Neural progenitor cell (in vitro differentiated cells): ENCODE results near the gene GOLGB1. TPM values are rescaled to one million over a fixed set of nuclear protein-coding genes. Genes with fewer than 3 reads are reported as not detected.

Experiments used
- DNase-seq: peaks from one replicate; pipeline ENCODE4 v3.0.0-alpha.2; 2016; ENCODE audit warnings: low spot score
- H2AFZ ChIP-seq: fragments of 200-600 bp; sonication (generic); replicated peaks from 2 replicates; pipeline ENCODE4 v1.6.1; 2016; ENCODE audit warnings: antibody characterized with exemption
- H3F3A ChIP-seq: fragments of 200-600 bp; sonication (generic); 2 replicates; pipeline ENCODE4 v1.6.1; 2016; ENCODE audit warnings: antibody characterized with exemption, low read depth
- H3K27ac ChIP-seq: fragments of 200-600 bp; sonication (generic); 2 replicates; pipeline ENCODE4 v1.5.1; 2016; ENCODE audit warnings: mild to moderate bottlenecking
- H3K27me3 ChIP-seq: fragments of 200-600 bp; sonication (generic); 2 replicates; pipeline ENCODE4 v1.6.1; 2016; ENCODE audit warnings: mild to moderate bottlenecking, moderate library complexity
- H3K36me3 ChIP-seq: fragments of 200-600 bp; sonication (generic); 2 replicates; pipeline ENCODE4 v1.5.1; 2016
- H3K4me1 ChIP-seq: fragments of 200-600 bp; sonication (generic); 2 replicates; pipeline ENCODE4 v1.6.1; 2016; ENCODE audit warnings: mixed run types
- H3K4me2 ChIP-seq: fragments of 200-600 bp; sonication (generic); 2 replicates; pipeline ENCODE4 v1.6.1; 2016
- H3K4me3 ChIP-seq: fragments of 200-600 bp; sonication (generic); 2 replicates; pipeline ENCODE4 v1.5.1; 2016
- H3K79me2 ChIP-seq: fragments of 200-600 bp; sonication (generic); 2 replicates; pipeline ENCODE4 v1.6.1; 2016; ENCODE audit warnings: low read depth
- H3K9ac ChIP-seq: fragments of 200-600 bp; sonication (generic); 2 replicates; pipeline ENCODE4 v1.6.1; 2016
- H3K9me3 ChIP-seq: fragments of 200-600 bp; sonication (generic); 2 replicates; pipeline ENCODE4 v1.5.1; 2016; ENCODE audit warnings: low read depth
- H4K20me1 ChIP-seq: fragments of 200-600 bp; sonication (generic); 2 replicates; pipeline ENCODE4 v1.6.1; 2016; ENCODE audit warnings: low read depth
- H3K27ac Mint-ChIP-seq: 3 replicates; pipeline ENCODE4 v1.8.0; 2021; ENCODE audit warnings: mixed read lengths
- H3K27me3 Mint-ChIP-seq: 2 replicates; pipeline ENCODE4 v1.8.0; 2022; ENCODE audit warnings: low read depth, mild to moderate bottlenecking, inconsistent platforms, moderate library complexity, mixed read lengths; ENCODE audit not compliant: insufficient read depth
- H3K36me3 Mint-ChIP-seq: 3 replicates; pipeline ENCODE4 v1.8.0; 2021; ENCODE audit warnings: mixed read lengths
- H3K4me1 Mint-ChIP-seq: 3 replicates; pipeline ENCODE4 v1.8.0; 2021; ENCODE audit warnings: mixed read lengths
- H3K4me3 Mint-ChIP-seq: 3 replicates; pipeline ENCODE4 v1.8.0; 2021; ENCODE audit warnings: mild to moderate bottlenecking, moderate library complexity, mixed read lengths
- H3K9me3 Mint-ChIP-seq: 3 replicates; pipeline ENCODE4 v1.8.0; 2020; ENCODE audit warnings: mixed read lengths
- EZH2 ChIP-seq: fragments of 200-600 bp; sonication (generic); IDR thresholded peaks from 2 replicates; pipeline ENCODE4 v1.6.1; 2017; ENCODE audit warnings: antibody characterized with exemption, mild to moderate bottlenecking, moderate library complexity
- EZH2phosphoT487 ChIP-seq: fragments of 200-600 bp; sonication (generic); IDR thresholded peaks from 2 replicates; pipeline ENCODE4 v1.6.1; 2017; ENCODE audit warnings: antibody characterized with exemption
- total RNA-seq: library from RNA; depleted of rRNA; stranded (reverse); fragments of >200 nt; gene quantifications from 2 replicates; pipeline ENCODE4 v1.2.3, GENCODE V29; 2015; ENCODE audit warnings: low replicate concordance
- TF ChIP-seq, protein P1 (sequence below): fragments of 200-600 bp; sonication (generic); IDR thresholded peaks from 2 replicates; pipeline ENCODE4 v1.5.1; 2017; ENCODE audit warnings: antibody characterized with exemption, mild to moderate bottlenecking

The GOLGB1 gene
- total RNA-seq, 1 donor from 2014 or later, result 52.5 TPM

DNA sequence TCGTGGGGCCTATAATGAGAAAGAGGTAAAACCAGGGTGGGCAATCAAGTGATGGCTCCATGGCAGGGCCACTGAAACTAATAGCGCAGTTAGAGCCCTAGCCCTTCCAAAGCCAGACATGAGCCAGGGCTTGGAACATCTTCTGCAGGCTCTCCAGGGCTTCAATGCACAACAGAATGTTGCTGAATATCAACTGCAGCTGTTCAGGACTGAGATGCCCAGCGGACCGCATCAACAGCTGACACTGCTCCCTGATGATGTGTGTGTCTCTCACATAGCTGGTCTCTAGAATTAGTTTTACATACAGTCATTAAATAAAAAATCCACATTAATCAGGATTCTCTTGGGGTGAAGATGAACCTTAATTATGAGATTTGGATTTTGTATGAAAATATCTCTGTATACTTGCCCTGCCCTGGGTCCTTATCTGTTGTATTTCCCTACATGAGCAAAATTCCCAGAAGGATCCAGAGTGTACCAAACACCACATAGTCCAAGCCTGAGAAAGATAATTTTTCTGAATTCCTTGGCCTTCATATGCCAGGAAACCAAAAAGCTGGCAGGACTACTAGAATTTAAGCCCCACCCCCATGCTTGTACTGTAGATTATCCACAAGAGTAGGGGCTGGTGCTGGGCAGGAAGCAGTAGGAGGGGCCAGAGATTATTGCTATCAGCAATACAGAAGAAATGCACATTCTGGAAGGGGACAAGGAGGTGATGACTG, 7.7 kb upstream of the GOLGB1 start:
- H3K27ac Mint-ChIP-seq, result no peak overlapping the region
- TF ChIP-seq, protein P1, sequence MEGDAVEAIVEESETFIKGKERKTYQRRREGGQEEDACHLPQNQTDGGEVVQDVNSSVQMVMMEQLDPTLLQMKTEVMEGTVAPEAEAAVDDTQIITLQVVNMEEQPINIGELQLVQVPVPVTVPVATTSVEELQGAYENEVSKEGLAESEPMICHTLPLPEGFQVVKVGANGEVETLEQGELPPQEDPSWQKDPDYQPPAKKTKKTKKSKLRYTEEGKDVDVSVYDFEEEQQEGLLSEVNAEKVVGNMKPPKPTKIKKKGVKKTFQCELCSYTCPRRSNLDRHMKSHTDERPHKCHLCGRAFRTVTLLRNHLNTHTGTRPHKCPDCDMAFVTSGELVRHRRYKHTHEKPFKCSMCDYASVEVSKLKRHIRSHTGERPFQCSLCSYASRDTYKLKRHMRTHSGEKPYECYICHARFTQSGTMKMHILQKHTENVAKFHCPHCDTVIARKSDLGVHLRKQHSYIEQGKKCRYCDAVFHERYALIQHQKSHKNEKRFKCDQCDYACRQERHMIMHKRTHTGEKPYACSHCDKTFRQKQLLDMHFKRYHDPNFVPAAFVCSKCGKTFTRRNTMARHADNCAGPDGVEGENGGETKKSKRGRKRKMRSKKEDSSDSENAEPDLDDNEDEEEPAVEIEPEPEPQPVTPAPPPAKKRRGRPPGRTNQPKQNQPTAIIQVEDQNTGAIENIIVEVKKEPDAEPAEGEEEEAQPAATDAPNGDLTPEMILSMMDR, result no peak
- TF ChIP-seq EZH2phosphoT487, result no peak
- TF ChIP-seq EZH2, result no peak
- Histone ChIP-seq H3K79me2 (no peaks in the 10 kb centered on the region), H3K27ac (no peak overlapping the region), H4K20me1 (no peaks in the 10 kb centered on the region), H3K9me3 (no peaks in the 10 kb centered on the region), H3K4me2 (no peak overlapping the region), H3K4me1 (no peaks in the 10 kb centered on the region), H3K4me3 (no peak overlapping the region), H3K27me3 (peaks cover 10% of the 10 kb centered on the region), H3F3A (no peaks in the 10 kb centered on the region), H3K36me3 (no peaks in the 10 kb centered on the region), H2AFZ (peak overlapping the region; percentile 34), H3K9ac (no peak overlapping the region)
- peaks cover 2% of the 10 kb centered on the region for H3K27me3 Mint-ChIP-seq
- DNase-seq, result no peak
- H3K36me3 Mint-ChIP-seq, result no peaks in the 10 kb centered on the region
- H3K4me1 Mint-ChIP-seq, result no peaks in the 10 kb centered on the region
- H3K4me3 Mint-ChIP-seq, result no peak overlapping the region
- no peaks in the 10 kb centered on the region for H3K9me3 Mint-ChIP-seq

DNA sequence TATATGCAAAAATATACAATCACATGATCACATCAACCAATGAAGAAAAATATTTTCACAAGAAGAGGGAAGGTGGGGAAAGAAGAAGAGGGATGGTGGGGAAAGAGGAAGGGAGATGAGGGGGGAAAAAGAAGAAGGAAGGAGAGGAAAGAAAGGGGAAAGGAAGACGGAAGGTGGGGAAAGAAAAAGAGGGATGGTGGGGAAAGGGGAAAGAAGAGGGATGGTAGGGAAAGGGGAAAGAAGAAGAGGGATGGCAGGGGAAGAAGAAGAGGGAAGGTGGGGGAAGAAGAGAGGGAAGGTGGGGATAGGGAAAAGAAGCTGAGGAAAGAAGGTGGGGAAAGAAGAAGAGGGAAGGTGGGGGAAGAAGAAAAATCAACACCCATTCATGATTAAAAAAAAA, 3.2 kb upstream of the GOLGB1 start:
- Mint-ChIP-seq H3K27me3 (peaks cover 2% of the 10 kb centered on the region), H3K27ac (no peak overlapping the region), H3K36me3 (no peaks in the 10 kb centered on the region), H3K4me3 (no peak overlapping the region), H3K4me1 (peaks cover 4% of the 10 kb centered on the region), H3K9me3 (no peaks in the 10 kb centered on the region)
- H3K79me2 ChIP-seq, result peaks cover 22% of the 10 kb centered on the region
- no peak for DNase-seq
- no peak overlapping the region for H3K9ac ChIP-seq
- H3K27me3 ChIP-seq, result peaks cover 10% of the 10 kb centered on the region
- H3K9me3 ChIP-seq, result no peaks in the 10 kb centered on the region
- peaks cover 11% of the 10 kb centered on the region for H4K20me1 ChIP-seq
- peaks cover 7% of the 10 kb centered on the region for H3F3A ChIP-seq
- no peak overlapping the region for H2AFZ ChIP-seq
- no peaks in the 10 kb centered on the region for H3K36me3 ChIP-seq
- H3K4me3 ChIP-seq, result no peak overlapping the region
- no peak overlapping the region for H3K4me2 ChIP-seq
- no peak overlapping the region for H3K27ac ChIP-seq
- H3K4me1 ChIP-seq, result peaks cover 7% of the 10 kb centered on the region
- no peak for TF ChIP-seq EZH2
- TF ChIP-seq, protein P1, result no peak
- no peak for TF ChIP-seq EZH2phosphoT487

DNA sequence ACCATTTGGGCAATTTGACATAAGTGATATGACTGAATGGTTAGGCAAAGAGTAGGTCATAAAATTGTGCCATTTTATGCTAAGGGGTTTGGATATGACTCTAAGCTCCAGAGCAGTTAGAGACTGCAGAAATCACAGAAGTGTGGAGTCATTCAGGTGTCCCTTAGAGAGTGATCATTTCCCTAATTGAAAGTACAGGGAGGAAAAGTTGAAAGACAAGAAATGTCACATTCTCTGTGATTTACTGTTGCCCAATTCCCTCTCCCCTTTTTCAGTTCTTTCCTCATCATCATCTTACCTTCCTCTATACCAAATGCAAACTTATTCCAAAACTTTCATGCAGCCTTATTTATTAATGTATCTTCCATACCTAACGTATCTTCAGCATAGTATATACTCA, 2.7 kb upstream of the GOLGB1 start:
- H3K9me3 ChIP-seq, result no peaks in the 10 kb centered on the region
- no peaks in the 10 kb centered on the region for H3K9me3 Mint-ChIP-seq
- peaks cover 10% of the 10 kb centered on the region for H3K27me3 ChIP-seq
- no peak overlapping the region for H3K27ac Mint-ChIP-seq
- no peak overlapping the region for H3K4me3 ChIP-seq
- H3K4me1 Mint-ChIP-seq, result peaks cover 8% of the 10 kb centered on the region
- peaks cover 16% of the 10 kb centered on the region for H4K20me1 ChIP-seq
- H3K27me3 Mint-ChIP-seq, result peaks cover 2% of the 10 kb centered on the region
- no peak overlapping the region for H3K9ac ChIP-seq
- peaks cover 28% of the 10 kb centered on the region for H3K79me2 ChIP-seq
- peaks cover 7% of the 10 kb centered on the region for H3F3A ChIP-seq
- no peak overlapping the region for H3K27ac ChIP-seq
- no peak overlapping the region for H2AFZ ChIP-seq
- H3K36me3 ChIP-seq, result no peaks in the 10 kb centered on the region
- peaks cover 10% of the 10 kb centered on the region for H3K4me1 ChIP-seq
- H3K4me2 ChIP-seq, result no peak overlapping the region
- H3K4me3 Mint-ChIP-seq, result no peak overlapping the region
- DNase-seq, result no peak
- H3K36me3 Mint-ChIP-seq, result no peaks in the 10 kb centered on the region
- TF ChIP-seq, protein P1, result no peak
- TF ChIP-seq EZH2, result no peak
- TF ChIP-seq EZH2phosphoT487, result no peak
